GM12878 (cell line): ENCODE measurements around the gene PDZD2.

Source experiments
- EZH2 ChIP-seq: IDR thresholded peaks from 2 replicates; pipeline ENCODE4 v1.6.1; 2012; ENCODE audit warnings: low read depth, mild to moderate bottlenecking, control low read depth, inconsistent platforms, low read length, borderline replicate concordance; ENCODE audit not compliant: control insufficient read depth
- TF ChIP-seq, protein P1 (sequence below): IDR thresholded peaks from 2 replicates; pipeline ENCODE4 v1.6.1; 2012; ENCODE audit warnings: mild to moderate bottlenecking, low read depth, low read length

DNA sequence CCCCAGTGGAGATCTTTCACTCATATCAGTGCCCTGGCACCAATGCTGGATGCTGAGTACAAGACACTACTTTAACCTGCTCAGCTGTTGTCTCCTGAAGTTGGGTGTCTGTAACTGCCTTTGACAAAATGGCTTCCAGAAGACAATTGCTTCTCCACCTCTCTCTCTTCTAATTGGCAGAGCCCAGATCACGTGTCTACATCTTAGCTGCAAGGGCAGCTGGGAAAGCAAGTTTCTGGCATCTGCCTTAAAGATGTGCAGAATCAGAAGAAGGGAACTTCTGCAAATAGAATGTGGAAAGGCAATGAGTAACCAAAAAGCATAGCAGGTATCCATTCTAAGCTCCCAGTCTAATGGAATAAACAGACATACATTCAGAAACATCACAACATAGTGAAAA is 81.1 kb downstream of the PDZD2 start:
- TF ChIP-seq EZH2: no peak
- TF ChIP-seq, protein P1, sequence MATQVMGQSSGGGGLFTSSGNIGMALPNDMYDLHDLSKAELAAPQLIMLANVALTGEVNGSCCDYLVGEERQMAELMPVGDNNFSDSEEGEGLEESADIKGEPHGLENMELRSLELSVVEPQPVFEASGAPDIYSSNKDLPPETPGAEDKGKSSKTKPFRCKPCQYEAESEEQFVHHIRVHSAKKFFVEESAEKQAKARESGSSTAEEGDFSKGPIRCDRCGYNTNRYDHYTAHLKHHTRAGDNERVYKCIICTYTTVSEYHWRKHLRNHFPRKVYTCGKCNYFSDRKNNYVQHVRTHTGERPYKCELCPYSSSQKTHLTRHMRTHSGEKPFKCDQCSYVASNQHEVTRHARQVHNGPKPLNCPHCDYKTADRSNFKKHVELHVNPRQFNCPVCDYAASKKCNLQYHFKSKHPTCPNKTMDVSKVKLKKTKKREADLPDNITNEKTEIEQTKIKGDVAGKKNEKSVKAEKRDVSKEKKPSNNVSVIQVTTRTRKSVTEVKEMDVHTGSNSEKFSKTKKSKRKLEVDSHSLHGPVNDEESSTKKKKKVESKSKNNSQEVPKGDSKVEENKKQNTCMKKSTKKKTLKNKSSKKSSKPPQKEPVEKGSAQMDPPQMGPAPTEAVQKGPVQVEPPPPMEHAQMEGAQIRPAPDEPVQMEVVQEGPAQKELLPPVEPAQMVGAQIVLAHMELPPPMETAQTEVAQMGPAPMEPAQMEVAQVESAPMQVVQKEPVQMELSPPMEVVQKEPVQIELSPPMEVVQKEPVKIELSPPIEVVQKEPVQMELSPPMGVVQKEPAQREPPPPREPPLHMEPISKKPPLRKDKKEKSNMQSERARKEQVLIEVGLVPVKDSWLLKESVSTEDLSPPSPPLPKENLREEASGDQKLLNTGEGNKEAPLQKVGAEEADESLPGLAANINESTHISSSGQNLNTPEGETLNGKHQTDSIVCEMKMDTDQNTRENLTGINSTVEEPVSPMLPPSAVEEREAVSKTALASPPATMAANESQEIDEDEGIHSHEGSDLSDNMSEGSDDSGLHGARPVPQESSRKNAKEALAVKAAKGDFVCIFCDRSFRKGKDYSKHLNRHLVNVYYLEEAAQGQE: no peak
